NCI-H82 treated with DMSO at 0.1 percent for 48 hours (cell line): ENCODE results near the gene GSDME.
"Not testable (repeated sequence)": the region's sequence is repeated elsewhere in the genome, so short reads cannot be mapped to it uniquely, and the experiment has no call there.

ENCODE experiments used
- DNase-seq: peaks from one replicate; lab custom pipeline; 2025; ENCODE audit not compliant: unreplicated experiment; lab: John Stamatoyannopoulos, UW

GSDME gene

DNA sequence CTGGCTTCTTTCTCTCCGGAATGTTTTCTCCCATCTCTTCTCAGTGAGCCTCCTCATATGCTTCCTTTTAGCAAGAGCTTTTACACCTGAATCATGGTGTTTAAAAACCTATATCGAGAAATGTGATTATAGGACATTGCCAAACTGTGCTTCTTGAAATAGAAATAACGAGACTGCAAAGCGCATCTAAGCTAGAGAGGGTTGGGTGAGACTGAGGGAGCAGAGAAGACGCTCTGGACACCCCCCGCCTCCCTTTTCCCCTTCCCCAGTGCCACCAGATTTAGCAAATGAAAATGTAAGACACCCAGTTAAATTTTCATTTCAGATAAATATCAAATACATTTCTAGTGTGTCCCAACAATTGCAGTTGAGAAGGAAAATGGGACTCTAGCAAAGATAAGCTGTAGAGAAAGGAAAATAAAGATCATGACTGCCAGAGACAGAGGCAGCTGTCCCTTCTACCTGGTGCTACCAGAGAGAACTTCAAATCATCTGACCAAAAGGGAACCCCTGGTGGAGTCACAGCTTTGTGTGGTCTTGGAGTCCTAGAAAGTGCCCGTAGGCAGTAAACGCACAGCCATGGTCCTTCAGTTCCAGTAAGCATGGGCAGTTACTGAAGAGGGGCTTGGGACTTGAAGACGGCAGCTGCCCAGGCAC lies 14.6 kb downstream of the GSDME start:
- no peak for DNase-seq

DNA sequence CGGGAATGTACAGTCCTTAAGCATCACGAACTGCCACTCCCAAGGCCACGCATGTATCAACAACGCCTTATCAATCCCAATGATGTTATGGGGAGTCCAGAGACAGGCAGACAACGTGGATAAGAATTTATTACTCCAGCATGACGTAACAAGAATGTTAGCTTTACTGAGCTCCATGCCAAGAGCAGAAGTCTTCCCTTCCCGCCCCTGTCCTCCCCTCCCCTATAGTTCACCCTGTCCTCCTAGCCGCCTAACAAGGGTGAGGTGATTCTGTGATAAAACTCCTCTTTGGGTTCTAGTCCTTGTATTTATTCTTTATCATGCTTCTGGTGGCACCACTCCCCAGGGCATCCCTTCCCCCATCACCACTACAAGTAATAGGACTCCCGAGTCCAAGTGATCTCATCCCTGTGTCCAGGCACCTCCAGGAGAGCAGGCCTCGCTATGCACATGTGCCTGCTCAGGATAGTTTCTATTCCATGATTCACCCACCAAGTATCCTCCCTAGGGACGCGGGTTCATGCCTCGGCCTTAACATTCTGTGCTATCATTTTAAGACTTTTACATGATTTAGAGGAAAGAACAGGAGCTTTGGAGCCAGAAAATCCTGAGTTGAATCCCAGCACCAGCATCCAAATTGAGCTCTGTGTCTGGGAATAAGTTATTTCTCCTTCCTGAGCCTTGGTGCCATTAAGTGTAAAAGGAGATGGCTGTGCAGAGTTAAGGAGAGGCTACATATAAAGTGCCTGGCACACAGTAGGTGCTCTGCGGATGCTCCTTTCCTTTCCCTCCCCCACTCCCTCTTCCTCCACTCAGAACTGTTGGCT lies 15.4 kb downstream of the GSDME start:
- no peak for DNase-seq

DNA sequence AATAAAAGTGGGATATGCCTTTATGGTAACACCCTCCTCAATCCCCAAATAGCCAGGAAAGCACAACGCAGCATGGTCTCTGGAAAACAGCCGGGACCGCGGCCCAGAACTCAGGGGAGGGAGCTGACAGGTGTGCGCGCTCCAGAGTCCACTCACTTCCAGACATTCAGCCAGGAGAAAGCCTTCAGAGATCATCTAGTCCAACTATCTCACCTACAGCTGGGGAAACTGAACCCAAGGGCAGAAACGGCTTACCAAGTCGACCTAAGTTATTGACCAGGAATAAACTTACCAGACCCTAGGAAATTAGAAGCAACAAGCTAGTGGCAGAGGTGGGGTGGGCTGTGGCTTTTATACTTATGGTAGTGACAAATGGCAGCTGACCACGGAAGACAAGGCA lies 16.4 kb downstream of the GSDME start:
- no peak for DNase-seq

DNA sequence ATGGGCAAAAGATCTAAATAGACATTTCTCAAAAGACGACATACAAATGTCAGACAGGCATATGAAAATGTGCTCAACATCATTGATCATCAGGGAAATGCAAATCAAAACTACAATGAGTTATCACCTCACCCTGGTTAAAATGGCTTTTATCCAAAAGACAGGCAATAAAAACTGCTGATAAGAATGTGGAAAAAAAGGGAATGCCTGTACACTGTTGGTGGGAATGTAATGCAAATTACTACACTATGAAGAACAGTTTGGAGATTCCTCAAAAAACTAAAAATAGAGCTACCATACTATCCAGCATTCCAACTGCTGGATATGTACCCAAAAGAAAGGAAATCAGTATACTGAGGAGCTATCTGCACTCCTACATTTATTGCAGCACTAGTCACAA lies 18.0 kb downstream of the GSDME start:
- DNase-seq = no peak

DNA sequence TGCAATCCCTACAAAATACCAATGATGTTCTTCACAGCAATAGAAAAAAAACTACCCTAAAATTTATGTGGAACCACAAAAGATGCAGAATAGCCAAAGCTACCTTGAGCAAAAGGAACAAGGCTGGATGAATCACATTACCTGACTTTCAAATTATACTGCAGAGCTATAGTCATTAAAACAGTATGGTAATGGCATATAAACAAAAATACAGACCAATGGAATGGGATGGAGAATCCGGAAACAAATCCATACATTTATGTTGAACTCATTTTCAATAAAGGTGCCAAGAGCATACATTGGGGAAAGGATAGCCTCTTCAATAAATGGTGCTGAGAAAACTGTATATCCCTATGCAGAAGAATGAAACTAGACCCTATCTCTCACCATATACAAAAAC lies 18.7 kb downstream of the GSDME start:
- DNase-seq = no peak

DNA sequence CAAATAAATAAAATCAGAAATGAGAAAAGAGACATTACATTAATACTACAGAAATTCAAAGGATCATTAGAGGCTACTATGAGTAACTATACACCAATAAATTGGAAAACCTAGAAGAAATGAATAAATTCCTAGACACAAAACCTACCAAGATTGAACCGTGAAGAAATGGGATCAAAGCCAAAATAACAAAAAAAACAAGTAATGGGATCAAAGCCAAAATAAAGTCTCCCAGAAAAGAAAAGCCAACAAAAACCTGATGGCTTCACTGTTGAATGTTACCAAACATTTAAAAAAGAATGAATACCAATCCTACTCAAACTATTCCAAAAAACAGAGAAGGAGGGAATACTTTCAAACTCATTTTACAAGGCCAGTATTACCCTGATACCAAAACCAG lies 20.0 kb downstream of the GSDME start:
- no peak for DNase-seq

DNA sequence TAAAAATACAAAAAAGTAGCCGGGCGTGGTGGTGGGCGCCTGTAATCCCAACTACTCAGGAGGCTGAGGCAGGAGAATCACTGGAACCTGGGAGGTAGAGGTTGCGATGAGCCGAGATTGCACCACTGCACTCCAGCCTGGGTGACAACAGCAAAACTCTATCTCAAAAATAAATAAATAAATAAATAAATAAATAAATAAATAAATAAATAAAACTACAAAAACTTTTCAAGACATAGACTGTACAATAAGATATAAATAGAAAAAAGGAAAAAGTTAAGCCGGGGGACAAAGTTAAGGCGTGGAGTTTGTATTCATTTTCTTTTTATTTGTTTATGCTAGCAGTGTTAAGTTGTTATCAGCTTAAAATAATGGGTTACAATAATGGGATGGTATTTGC lies 21.7 kb downstream of the GSDME start:
- DNase-seq = not testable (repeated sequence)

DNA sequence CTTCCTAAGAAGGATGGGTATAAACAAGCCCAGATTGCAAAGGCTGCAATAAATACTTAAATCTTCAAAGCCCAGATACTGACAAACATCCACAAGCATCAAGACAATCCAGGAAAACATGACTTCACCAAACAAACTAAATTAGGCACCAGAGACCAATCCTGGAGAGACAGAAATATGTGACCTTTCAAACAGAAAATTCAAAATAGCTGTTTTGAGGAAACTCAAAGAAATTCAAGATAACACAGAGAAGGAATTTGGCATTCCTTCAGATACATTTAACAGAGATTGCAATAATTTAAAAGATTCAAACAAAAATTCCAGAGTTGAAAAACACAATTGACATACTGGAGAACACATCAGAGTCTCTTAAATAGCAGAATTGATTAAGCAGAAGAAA lies 23.0 kb downstream of the GSDME start:
- no peak for DNase-seq

DNA sequence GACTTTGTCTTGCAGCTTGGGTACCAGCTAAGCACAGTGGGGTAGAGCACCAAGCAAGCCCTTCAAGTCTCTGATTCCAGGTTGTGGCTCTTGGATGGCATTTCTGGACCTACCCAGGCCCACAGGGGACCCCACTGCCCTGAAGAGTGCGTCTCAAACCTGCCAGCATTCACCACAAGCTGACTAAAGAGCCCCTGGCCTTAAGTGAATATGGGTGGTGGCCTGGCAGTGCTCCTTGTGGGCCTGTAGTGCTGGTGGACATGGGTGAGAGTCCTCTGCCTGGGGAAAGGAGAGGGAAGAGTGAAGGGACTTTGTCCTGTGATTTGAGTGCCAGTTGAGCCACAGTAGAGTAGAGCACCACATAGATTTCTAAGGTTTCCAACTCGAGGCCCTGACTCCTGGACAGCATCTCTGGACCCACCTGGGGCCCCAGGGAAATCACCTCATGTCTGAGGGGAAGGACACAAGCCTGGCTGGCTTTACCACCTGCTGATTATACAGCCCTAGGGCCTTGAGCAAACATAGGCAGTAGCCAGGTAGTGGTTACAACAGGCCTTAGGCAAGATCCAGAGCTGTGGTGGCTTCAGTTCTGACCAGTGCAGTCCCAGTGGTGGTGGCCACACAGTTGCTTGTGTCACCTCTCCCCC lies 23.7 kb downstream of the GSDME start:
- no peak for DNase-seq

DNA sequence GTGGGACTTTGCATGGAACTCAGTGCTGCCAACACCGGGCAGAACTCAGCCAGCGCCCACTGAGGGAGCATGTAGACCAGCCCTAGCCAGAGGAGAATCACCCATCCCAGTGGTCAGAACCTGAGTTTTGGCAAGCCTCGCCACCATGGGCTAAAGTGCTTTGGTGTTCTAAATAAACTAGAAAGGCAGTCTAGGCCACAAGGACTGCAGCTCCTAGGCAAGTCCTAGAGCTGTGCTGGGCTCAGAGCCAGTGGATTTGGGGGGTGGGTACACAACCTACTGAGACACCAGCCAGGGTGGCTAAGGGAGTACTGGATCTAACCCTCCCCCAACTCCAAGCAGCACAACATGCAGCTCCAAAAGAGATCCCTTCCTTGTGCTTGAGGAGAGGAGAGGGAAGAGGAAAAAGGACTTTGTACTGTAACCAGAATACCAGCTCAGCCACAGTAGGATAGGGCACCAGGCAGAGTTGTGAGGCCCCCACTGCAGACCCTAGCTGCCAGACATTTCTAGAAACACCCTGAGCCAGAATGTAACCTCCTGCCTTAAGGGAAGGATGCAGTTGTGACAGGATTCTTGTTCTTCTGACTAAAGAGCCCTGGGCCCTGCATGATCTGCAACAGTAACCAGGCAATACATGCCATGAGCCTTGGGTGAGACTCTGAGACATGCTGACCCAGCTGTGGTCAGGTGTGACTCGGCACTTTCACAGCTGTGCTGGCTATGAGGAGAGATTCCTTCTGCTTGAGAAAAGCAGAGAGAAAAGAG lies 24.4 kb downstream of the GSDME start:
- no peak for DNase-seq

DNA sequence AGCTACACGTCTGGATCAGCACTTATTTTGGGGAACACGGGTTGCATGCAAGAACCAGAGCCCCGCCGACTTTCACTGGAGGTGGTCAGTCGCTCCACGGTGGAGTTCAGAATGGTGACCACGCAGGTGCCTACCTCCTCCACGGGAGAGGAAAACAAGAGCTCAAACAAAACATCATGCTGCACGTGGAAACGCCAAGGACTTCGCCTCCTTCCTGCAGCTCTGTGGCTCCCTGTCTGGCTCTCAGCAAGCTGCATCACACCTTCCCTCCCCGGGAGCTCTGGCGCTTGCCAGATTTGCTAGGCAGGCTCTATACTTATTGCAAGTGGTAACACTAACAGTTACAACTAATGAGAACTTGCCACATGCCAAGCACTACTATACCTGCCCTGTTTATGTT lies 26.0 kb downstream of the GSDME start:
- DNase-seq = no peak

DNA sequence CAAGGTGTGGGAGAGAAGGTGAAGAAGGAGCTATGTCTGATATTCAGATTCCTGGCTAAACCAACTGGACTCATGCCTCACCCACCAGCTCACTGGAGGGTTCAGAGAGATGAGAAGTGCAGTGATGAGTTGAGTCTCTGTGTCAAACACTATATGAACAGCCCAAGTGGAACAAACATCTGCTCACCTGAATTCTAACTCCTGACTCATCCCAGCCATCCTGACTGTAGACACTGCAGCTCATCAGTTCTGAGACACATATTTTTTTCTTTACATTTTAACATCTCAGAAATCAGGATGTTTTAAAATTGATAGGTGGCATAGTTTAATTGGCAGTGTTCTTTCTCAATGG lies 27.3 kb downstream of the GSDME start:
- DNase-seq = no peak

DNA sequence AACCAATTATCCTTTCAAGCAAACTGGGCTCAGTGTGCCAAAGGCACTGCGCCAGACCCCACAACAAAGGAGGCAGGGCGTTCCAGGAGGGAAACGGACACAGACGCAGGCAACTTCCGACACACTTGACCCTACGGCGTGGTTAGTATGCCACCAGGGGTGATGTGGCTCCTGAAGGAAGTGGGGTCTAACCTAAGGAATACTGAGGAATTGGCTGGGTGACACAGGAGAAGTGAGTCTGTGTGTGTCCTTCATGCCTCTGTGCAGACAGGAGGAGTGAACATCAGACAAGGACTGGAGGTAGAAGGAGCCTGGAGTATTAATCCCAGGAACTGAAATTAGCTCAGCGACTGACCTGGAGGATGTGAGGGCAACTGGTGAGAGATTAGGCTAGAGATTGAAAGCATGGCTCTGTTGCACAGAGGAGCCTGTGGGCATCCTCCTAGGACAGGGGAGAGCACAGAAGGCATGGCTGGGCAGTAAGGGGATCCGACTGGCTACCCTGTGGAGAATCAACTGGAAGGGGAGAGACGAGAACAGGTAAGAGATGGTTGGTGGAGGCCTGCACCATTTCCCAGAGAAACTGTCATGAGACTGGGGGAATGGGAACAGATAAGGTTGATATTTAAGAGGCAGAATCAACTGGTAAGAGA lies 27.8 kb downstream of the GSDME start:
- DNase-seq = no peak

DNA sequence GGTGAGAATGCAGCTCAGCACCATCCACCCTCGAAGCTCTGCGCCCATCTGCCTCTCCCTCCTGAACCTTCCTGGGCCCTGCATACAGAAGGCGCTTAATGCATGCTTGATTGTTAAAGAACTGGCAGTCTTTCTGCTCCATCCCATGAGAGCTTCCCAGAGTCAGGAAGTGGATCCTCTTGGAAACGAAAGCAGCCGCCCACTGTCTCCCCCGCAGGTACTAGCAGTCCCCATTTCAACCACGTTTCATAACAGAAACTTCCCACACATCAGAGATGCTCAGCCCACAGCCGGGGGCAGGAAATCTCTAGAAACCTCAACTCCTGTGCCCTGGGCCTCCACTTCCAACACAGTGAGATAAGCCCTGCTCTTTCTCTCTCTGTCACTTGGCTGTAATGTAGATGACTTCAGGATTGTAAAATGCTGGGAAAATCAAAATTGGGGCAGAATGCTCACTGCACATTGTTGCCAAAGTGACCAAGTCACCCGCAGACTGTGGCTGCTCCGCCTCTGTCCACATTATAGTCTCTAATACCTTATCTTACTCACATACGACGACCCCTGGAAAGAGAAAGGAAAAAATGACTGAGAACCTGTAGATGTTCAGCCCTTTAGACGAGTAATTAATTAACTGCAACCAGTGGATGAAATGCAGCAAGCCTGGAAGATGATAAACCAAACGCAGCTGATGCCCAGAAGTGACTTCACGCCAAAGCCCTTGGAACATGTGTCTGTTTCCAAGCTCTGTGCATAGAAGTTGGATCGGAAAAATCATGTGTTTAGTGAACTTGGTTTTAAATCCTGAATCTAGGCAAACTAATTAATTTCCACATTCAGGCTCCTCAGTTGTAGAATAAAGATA lies 28.5 kb downstream of the GSDME start:
- DNase-seq = no peak

DNA sequence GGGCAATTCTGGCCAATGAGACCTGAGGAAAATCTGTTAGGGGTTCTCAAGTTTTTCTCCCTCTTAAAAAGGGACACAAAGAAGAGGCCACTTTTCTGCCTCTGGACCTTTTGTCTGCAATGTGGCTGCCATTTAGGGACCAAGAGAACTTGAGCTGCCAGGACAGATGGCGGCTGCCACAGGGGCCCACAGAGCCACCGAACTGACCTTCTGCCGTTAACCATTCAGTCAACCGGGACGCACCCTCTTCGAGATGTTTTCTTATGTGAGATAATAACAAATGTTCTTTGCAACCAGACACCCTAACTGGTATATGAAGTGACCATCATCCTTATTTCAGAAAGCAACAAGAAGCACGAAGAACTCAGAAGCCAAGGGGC lies 29.2 kb downstream of the GSDME start:
- DNase-seq = no peak

DNA sequence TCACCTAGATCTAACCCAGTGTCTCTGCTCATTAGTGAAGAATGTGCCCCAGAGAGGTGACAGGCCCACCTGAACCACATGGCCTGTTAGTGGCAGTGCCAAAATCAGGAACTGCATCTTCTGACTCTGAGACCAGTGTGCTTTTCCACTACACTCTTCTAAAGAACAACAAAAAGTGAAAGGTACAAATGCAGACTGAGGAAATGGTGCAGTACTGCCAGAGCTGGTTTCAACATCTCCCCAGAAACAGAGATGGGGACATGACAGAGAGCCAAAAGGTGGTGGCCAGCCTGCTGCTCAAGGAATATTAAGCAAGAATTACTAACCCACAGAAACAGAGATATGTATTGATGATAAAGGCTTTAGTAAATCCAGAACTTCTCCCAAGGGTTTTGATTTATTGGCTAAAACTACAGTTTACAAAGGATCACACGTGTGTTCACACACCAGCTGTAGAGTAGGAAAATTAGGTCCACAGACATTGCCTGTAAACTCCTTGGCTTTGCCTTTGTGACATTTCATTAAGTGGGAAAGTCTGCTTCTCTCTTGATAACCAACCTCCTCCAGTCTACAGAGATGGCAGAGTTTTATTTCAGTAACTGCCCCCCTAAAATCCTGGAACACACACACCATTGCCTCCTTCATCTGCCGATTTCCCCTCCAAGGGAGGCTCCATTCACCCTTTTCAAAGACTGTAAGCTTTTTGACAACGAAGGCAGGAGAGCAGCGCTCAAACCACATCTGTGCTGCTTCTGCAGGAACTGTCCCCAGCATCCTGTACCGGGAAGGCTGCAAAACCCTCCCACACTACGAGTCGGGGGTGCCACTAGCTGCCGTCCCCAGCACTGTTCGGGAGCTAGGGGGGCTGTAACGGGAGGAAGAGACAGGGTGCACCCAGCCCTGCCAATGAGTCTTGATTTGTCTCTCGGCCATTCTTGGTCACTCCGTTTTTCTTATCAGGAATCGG lies 29.8 kb downstream of the GSDME start:
- no peak for DNase-seq

DNA sequence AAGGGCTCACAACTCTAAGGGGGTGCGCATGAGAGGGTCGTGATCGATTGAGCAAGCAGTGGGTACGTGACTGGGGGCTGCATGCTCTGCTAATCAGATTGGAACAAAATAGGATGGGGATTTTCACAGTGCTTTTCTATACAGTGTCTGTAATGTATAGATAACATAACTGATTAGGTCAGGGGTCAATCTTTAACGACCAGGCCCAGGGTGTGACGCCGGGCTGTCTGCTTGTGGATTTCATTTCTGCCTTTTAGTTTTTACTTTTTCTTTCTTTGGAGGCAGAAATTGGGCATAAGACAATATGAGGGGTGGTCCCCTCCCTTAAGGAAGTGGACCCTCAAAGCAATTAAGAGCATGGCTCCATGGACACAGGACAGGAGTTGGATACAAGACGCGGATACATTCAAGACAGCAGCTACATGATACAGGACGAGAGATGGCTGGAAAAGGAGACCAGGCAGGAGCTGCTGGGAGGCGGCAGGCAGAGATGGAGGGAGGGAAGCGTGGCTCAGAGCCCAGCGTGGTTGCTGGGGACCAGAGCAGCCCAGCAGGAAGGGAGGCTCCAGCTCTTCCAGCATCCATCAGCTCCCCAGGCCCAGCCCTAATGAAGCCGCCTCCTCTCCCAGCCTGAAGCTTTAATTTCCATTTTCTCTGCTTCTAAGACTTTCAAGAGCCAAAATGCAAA lies 31.6 kb downstream of the GSDME start:
- DNase-seq = no peak

DNA sequence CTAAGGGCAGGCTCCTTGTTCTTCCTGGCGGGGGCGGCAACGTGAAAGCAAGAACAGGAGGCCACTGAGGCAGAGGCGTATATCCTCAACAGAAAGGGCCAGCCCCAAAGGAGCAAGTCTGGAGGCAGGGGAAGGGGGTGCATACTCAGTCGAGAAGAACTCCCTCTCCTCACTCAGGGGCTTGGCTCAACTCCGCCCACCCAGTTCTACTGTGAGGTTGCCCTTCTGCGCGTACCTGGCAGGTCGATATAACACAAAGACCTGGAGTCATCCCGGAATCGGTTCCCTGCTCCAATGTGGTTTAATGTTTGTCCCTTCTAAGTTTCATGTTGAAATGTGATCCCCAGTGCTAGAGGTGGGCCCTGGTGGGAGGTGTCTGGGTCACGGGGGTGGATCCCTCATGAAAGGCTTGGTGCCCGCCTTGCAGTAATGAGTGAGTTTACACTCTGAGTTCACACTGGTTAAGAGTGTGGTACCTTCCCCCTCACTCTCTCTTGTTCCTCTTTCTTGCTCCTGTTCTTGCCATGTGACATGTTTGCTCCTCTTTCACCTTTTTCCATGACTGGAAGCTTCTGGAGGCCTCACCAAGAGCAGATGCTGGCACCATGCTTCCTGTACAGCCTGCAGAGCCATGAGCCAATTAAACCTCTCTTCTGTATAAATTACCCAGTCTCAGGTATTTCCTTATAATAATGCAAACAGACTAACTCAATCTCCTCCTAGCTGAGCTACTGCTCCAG lies 32.6 kb downstream of the GSDME start:
- DNase-seq = no peak
